RWPE1 (cell line): ENCODE results near the gene TBC1D1.

Source experiments
- CTCF ChIA-PET: fragments of 350-600 bp; sonication (Branson Sonifier 250); formaldehyde crosslinking; extraction: SDS; loops from one replicate; lab custom pipeline; 2021; lab: Yijun Ruan, JAX
- POLR2A ChIA-PET: fragments of 400-600 bp; formaldehyde crosslinking; extraction: SDS; loops from one replicate; lab custom pipeline; 2020; ENCODE audit warnings: antibody characterized with exemption; ENCODE audit not compliant: low non-redundant PET; lab: Yijun Ruan, JAX
- DNase-seq: peaks from one replicate; pipeline ENCODE4 v3.0.0; 2012; ENCODE audit warnings: low spot score
- H3K27ac ChIP-seq: fragments of 450-650 bp; 2 replicates; pipeline ENCODE4 v1.5.1; 2017
- CTCF ChIP-seq: fragments of 450-650 bp; conservative IDR thresholded peaks from 2 replicates; pipeline ENCODE4 v1.5.1; 2017; ENCODE audit warnings: low read depth, mild to moderate bottlenecking

Gene TBC1D1

GRCh38 chr4:38003628-38004027, 112.7 kb downstream of the TBC1D1 start:
- no peak overlapping the region for H3K27ac ChIP-seq
- DNase-seq, result no peak
- POLR2A ChIA-PET, result no interaction called here
- CTCF ChIA-PET, result interaction anchor here (0.6 kb wide), 2 partner anchors 19 to 37 kb away, joined by 3 read pairs; no protein-coding TSS in a partner anchor
- no peak for TF ChIP-seq CTCF

- no peak overlapping the region for H3K27ac ChIP-seq
- ChIA-PET CTCF (interaction anchor here (0.6 kb wide), 2 partner anchors 18 to 37 kb away, joined by 3 read pairs; no protein-coding TSS in a partner anchor), POLR2A (no interaction called here)
- no peak for TF ChIP-seq CTCF
- no peak for DNase-seq
These were observed 113.2 kb downstream of the TBC1D1 start for GRCh38 chr4:38004062-38004461.

GRCh38 chr4:38004887-38005286, 114.0 kb downstream of the TBC1D1 start:
- ChIA-PET POLR2A (no interaction called here), CTCF (no interaction called here)
- no peak overlapping the region for H3K27ac ChIP-seq
- TF ChIP-seq CTCF, result no peak
- DNase-seq, result no peak

- CTCF ChIA-PET, result no interaction called here
- H3K27ac ChIP-seq, result no peak overlapping the region
- POLR2A ChIA-PET, result no interaction called here
- TF ChIP-seq CTCF, result no peak
- DNase-seq, result no peak
These were observed 114.8 kb downstream of the TBC1D1 start for GRCh38 chr4:38005637-38006036.

GRCh38 chr4:38007645-38008044, 116.8 kb downstream of the TBC1D1 start:
- ChIA-PET POLR2A (no interaction called here), CTCF (interaction anchor here (0.5 kb wide), 1 partner anchor 463 kb away, joined by 3 read pairs; no protein-coding TSS in a partner anchor)
- TF ChIP-seq CTCF, result no peak
- no peak for DNase-seq
- no peak overlapping the region for H3K27ac ChIP-seq

GRCh38 chr4:38008571-38009021, 117.7 kb downstream of the TBC1D1 start:
- ChIA-PET CTCF (no interaction called here), POLR2A (no interaction called here)
- DNase-seq, result no peak
- no peak overlapping the region for H3K27ac ChIP-seq
- no peak for TF ChIP-seq CTCF

- TF ChIP-seq CTCF, result no peak
- no peak overlapping the region for H3K27ac ChIP-seq
- no peak for DNase-seq
- CTCF ChIA-PET, result no interaction called here
- POLR2A ChIA-PET, result no interaction called here
These were observed 118.5 kb downstream of the TBC1D1 start for GRCh38 chr4:38009421-38009820.
